K562 (cell line): ENCODE data around the gene SCRN2. TPM values are rescaled to one million over a fixed set of nuclear protein-coding genes. Genes with fewer than 3 reads are reported as not detected.

Source experiments
- ATAC-seq: fragments of 200-7000 bp; cut with Tn5 transposase; 3 replicates; pipeline ENCODE4 v1.9.1; 2020; ENCODE audit warnings: moderate library complexity
- BruUV-seq: library from RNA; stranded (reverse); fragments of 400-500 nt; replicated peaks from 2 replicates; lab custom pipeline; 2021; lab: Mats Ljungman, UMichigan
- CTCF ChIA-PET: fragments of 300-600 bp; formaldehyde crosslinking; extraction: SDS; loops from one replicate; lab custom pipeline; 2021; ENCODE audit warnings: low intra/inter-chr PET ratio; lab: Yijun Ruan, JAX
- POLR2A ChIA-PET: fragments of 300-600, 350-650 bp; sonication (Branson Sonifier 250); formaldehyde crosslinking; extraction: SDS; loops from one replicate; lab custom pipeline; 2021; ENCODE audit warnings: antibody characterized with exemption, inconsistent platforms; lab: Yijun Ruan, JAX
- DNase-seq, 4 experiments: peaks; one replicate each; pipeline versions ENCODE4 v3.0.0 to v3.0.0-alpha.2; 2011 to 2018; ENCODE audit warnings: low spot score in 3 of 4, mixed read lengths in 3 of 4; ENCODE audit errors: extremely low read depth in 1 of 4
- FAIRE-seq: peaks from 2 replicates; lab custom pipeline; 2011; peaks lifted over from hg19 to GRCh38; lab: Jason Lieb, UNC
- H2AFZ ChIP-seq: 2 replicates; pipeline ENCODE4 v1.6.0; 2011; ENCODE audit warnings: low read depth, low read length, control low read depth, inconsistent platforms
- H3K27ac ChIP-seq: fragments of 200-600 bp; 3 replicates; pipeline ENCODE4 v1.8.0; 2011; ENCODE audit warnings: low read depth, mild to moderate bottlenecking, control low read depth, inconsistent platforms, low read length, moderate library complexity, mixed read lengths; ENCODE audit errors: extremely low read depth
- H3K27me3 ChIP-seq, 2 experiments: fragments of 300-600 bp in 1 of 2; 2 replicates in 1 of 2; 3 replicates in 1 of 2; pipeline versions ENCODE4 v1.6.0 to v1.8.0; 2011; ENCODE audit warnings: inconsistent platforms in 2 of 2, low read length in 2 of 2, mild to moderate bottlenecking in 1 of 2, mixed read lengths in 1 of 2, moderate library complexity in 1 of 2; ENCODE audit not compliant: control insufficient read depth in 2 of 2, insufficient read depth in 2 of 2
- H3K36me3 ChIP-seq: fragments of 300-600 bp; 3 replicates; pipeline ENCODE4 v1.8.0; 2011; ENCODE audit warnings: mild to moderate bottlenecking, low read length, inconsistent platforms; ENCODE audit not compliant: control insufficient read depth, insufficient read depth
- H3K4me1 ChIP-seq, 2 experiments: fragments of 200-600 bp in 1 of 2; replicated peaks in 1 of 2; 2 replicates in 1 of 2; 3 replicates in 1 of 2; pipeline versions ENCODE4 v1.5.1 to v1.8.0; 2011; ENCODE audit warnings: inconsistent platforms in 2 of 2, low read length in 2 of 2, mild to moderate bottlenecking in 1 of 2, mixed read lengths in 1 of 2, moderate library complexity in 1 of 2; ENCODE audit not compliant: control insufficient read depth in 2 of 2, insufficient read depth in 2 of 2
- H3K4me2 ChIP-seq: 2 replicates; pipeline ENCODE4 v1.6.1; 2011; ENCODE audit warnings: low read length, control low read depth, inconsistent platforms, mixed read lengths; ENCODE audit not compliant: insufficient read depth
- H3K4me3 ChIP-seq: fragments of 200-600 bp; sonication (generic), shearing (Covaris generic); 2 replicates; pipeline ENCODE4 v1.5.1; 2016; ENCODE audit warnings: control low read depth, inconsistent platforms
- H3K79me2 ChIP-seq: fragments of 200-600 bp; 3 replicates; pipeline ENCODE4 v1.8.0; 2011; ENCODE audit warnings: low read length, inconsistent platforms; ENCODE audit not compliant: control insufficient read depth, insufficient read depth
- H3K9ac ChIP-seq, 2 experiments: 2 replicates each; pipeline versions ENCODE4 v1.6.0 to v1.6.1; 2011; ENCODE audit warnings: low read depth in 2 of 2, low read length in 2 of 2, control low read depth in 1 of 2, inconsistent platforms in 1 of 2, mild to moderate bottlenecking in 1 of 2, mixed read lengths in 1 of 2; ENCODE audit not compliant: insufficient read depth in 1 of 2
- H3K9me1 ChIP-seq: one replicate; pipeline ENCODE4 v1.6.0; 2011; ENCODE audit warnings: inconsistent platforms, mild to moderate bottlenecking, low read length, moderate library complexity; ENCODE audit not compliant: control insufficient read depth, insufficient read depth
- H3K9me3 ChIP-seq: replicated peaks from 2 replicates; pipeline ENCODE4 v1.5.1; 2011; ENCODE audit warnings: low read depth, low read length, inconsistent platforms; ENCODE audit not compliant: control insufficient read depth, insufficient read depth
- H4K20me1 ChIP-seq: replicated peaks from 2 replicates; pipeline ENCODE4 v1.6.1; 2011; ENCODE audit warnings: low read length, inconsistent platforms, mixed read lengths; ENCODE audit not compliant: control insufficient read depth, insufficient read depth
- ASH1L ChIP-seq: fragments of 450-650 bp; IDR thresholded peaks from 2 replicates; pipeline ENCODE4 v1.6.1; 2018; ENCODE audit warnings: borderline replicate concordance, mild to moderate bottlenecking, low read depth; ENCODE audit not compliant: partially characterized antibody
- CTBP1 ChIP-seq: fragments of 450-650 bp; IDR thresholded peaks from 2 replicates; pipeline ENCODE4 v1.6.1; 2016; ENCODE audit warnings: borderline replicate concordance
- DMBX1 ChIP-seq: fragments of 250-450 bp; sonication (Bioruptor Pico); IDR thresholded peaks from 2 replicates; pipeline ENCODE4 v1.8.0; 2022; ENCODE audit warnings: inconsistent platforms, mild to moderate bottlenecking, moderate library complexity, borderline replicate concordance
- GTF2B ChIP-seq: IDR thresholded peaks from 2 replicates; pipeline ENCODE4 v1.6.1; 2011; ENCODE audit not compliant: insufficient read length; ENCODE audit errors: extremely low read depth
- MCM2 ChIP-seq: fragments of 450-650 bp; IDR thresholded peaks from 2 replicates; pipeline ENCODE4 v1.6.1; 2017; ENCODE audit warnings: low read depth, mild to moderate bottlenecking
- MIER1 ChIP-seq: fragments of 450-650 bp; IDR thresholded peaks from 2 replicates; pipeline ENCODE4 v1.6.1; 2016; ENCODE audit warnings: antibody characterized with exemption, mild to moderate bottlenecking, low read depth
- POLR2AphosphoS5 ChIP-seq: IDR thresholded peaks from 2 replicates; pipeline ENCODE4 v1.6.1; 2011; ENCODE audit warnings: mild to moderate bottlenecking, low read depth, low read length, moderate library complexity; ENCODE audit not compliant: control insufficient read depth, insufficient read depth
- TARDBP ChIP-seq: fragments of 450-650 bp; IDR thresholded peaks from 2 replicates; pipeline ENCODE4 v1.6.1; 2016
- THRA ChIP-seq: fragments of 450-650 bp; IDR thresholded peaks from 2 replicates; pipeline ENCODE4 v1.6.1; 2017; ENCODE audit warnings: mild to moderate bottlenecking, moderate library complexity
- ZBTB7A ChIP-seq: IDR thresholded peaks from 2 replicates; pipeline ENCODE4 v1.6.1; 2011; ENCODE audit warnings: low read depth, mild to moderate bottlenecking, low read length, moderate library complexity, borderline replicate concordance; ENCODE audit not compliant: control insufficient read depth
- ZNF436 ChIP-seq: fragments of 250-450, 450-650 bp; sonication (Bioruptor Pico); formaldehyde crosslinking; IDR thresholded peaks from 2 replicates; pipeline ENCODE4 v1.7.0; 2020; ENCODE audit warnings: mild to moderate bottlenecking
- ZNF507 ChIP-seq: conservative IDR thresholded peaks from 2 replicates; pipeline ENCODE4 v1.6.1; 2017; ENCODE audit warnings: missing genetic modification characterization, missing compliant biosample characterization
- WGBS: fragments of 100-300 bp; shearing (Covaris generic); methylation state at CpG from one replicate; pipeline ENCODE4 v1.1.6; 2016; ENCODE audit warnings: low coverage, mixed read lengths; ENCODE audit not compliant: insufficient coverage; ENCODE audit errors: missing lambda C conversion rate; 5-methylcytosine and 5-hydroxymethylcytosine counted together
- in situ Hi-C: fragments of 300-500 bp; cut with MboI; formaldehyde crosslinking; loops from 4 replicates; pipeline ENCODE4 v1.15.0; 2018; ENCODE audit warnings: inconsistent platforms, mixed read lengths
- intact Hi-C: fragments of 100-400 bp; cut with micrococcal nuclease; formaldehyde crosslinking; loops from 2 replicates; pipeline ENCODE4 v1.14.2; 2022
- polyA plus RNA-seq, 8 experiments: library from polyadenylated mRNA; depleted of rRNA in 4 of 8; stranded (reverse) in 5 of 8; unstranded in 3 of 8; fragments of >200 nt; fragmentation: Nextera tagmentation in 2 of 8; fragmentation: Illumina TruSeq in 1 of 8; extraction: Ambion mirVana in 2 of 8; extraction: Trizol in 1 of 8; gene quantifications; 2 replicates each; pipeline versions ENCODE4 v1.2.1 to v1.2.3, GENCODE V29; 2011 to 2014; ENCODE audit warnings: inconsistent platforms in 1 of 8, missing spikeins in 1 of 8
- total RNA-seq, 7 experiments: library from RNA; depleted of rRNA in 6 of 7; stranded (reverse); fragments of >200 nt in 6 of 7; fragmentation: Illumina TruSeq in 2 of 7; extraction: Trizol in 2 of 7; gene quantifications; 2 replicates each; pipeline versions ENCODE4 v1.2.1 to v1.2.3, GENCODE V29; 2011 to 2021; ENCODE audit warnings: low replicate concordance in 1 of 7

The SCRN2 gene
- total and polyA plus RNA-seq, 9 of the 15 experiments (the other 6 are each of a cell fraction or from before 2014, with no cell fraction given): 0.25 to 32.9 (median 13.6) TPM

- H3K9ac ChIP-seq: no peak overlapping the region
- peaks cover 25% of the 10 kb centered on the region; the same call in 1 of the 3 replicates for H3K36me3 ChIP-seq
- no peak overlapping the region for H3K27ac ChIP-seq
- H3K4me2 ChIP-seq: no peak overlapping the region
- peaks cover 0 to 22% of the 10 kb centered on the region in 2 experiments; a peak in 2 of 5 replicates for H3K27me3 ChIP-seq
- CTCF ChIA-PET: no interaction called here
- FAIRE-seq (no peak), DNase-seq (no peak), ATAC-seq (no peak)
- intact Hi-C loops (no loop called here), in situ Hi-C loops (no loop called here)
- H3K9me3 ChIP-seq: no peaks in the 10 kb centered on the region
- no TSS peak for BruUV-seq
- H3K9me1 ChIP-seq: peaks cover 6% of the 10 kb centered on the region
- peaks cover 19 to 32% of the 10 kb centered on the region in 2 experiments for H3K4me1 ChIP-seq
- no peak overlapping the region for H2AFZ ChIP-seq
- WGBS: 52% methylated on average over 12 of the region's 16 CpGs
- H3K79me2 ChIP-seq: no peaks in the 10 kb centered on the region
- POLR2A ChIA-PET: no interaction called here
- no peak overlapping the region for H3K4me3 ChIP-seq
- H4K20me1 ChIP-seq: 0 out of 2 replicates have a peak, but pooled peaks cover 14% of the 10 kb centered on the region
- TF ChIP-seq ZNF507 (tag) (no peak), MCM2 (no peak), THRA (no peak), ZNF436 (CRISPR knock-in tag) (no peak), ASH1L (no peak), DMBX1 (CRISPR knock-in tag) (no peak), MIER1 (no peak), POLR2AphosphoS5 (no peak), TARDBP (no peak), GTF2B (no peak), CTBP1 (no peak), ZBTB7A (no peak)
Measured at GRCh38 chr17:47806026-47806912, 34.8 kb downstream of the SCRN2 start.
